SU-DHL-6 (cell line): ENCODE data around the gene SMARCD3.

Experiments used
- H2AFZ ChIP-seq: fragments of 200-600 bp; sonication (generic); 2 replicates; pipeline ENCODE4 v1.6.1; 2014; ENCODE audit warnings: low read depth, mild to moderate bottlenecking, moderate library complexity, mixed read lengths, antibody characterized with exemption, low read length; ENCODE audit not compliant: severe bottlenecking
- H3F3A ChIP-seq: fragments of 200-600 bp; shearing (Covaris generic); 2 replicates; pipeline ENCODE4 v1.6.0; 2016; ENCODE audit warnings: antibody characterized with exemption, mild to moderate bottlenecking; ENCODE audit not compliant: insufficient read depth
- H3K27ac ChIP-seq: fragments of 200-600 bp; sonication (generic); 2 replicates; pipeline ENCODE4 v1.5.1; 2016; ENCODE audit warnings: low read depth, mild to moderate bottlenecking, low read length, moderate library complexity, mixed read lengths
- H3K27me3 ChIP-seq: fragments of 200-600 bp; sonication (generic), shearing (Covaris generic); 2 replicates; pipeline ENCODE4 v1.6.0; 2014; ENCODE audit warnings: mild to moderate bottlenecking, low read length
- H3K36me3 ChIP-seq: fragments of 200-600 bp; sonication (generic); 2 replicates; pipeline ENCODE4 v1.6.1; 2014; ENCODE audit warnings: mild to moderate bottlenecking, low read length, mixed read lengths
- H3K4me2 ChIP-seq: fragments of 300-600, 200-600 bp; shearing (Covaris generic), sonication (generic); 2 replicates; pipeline ENCODE4 v1.6.0; 2014; ENCODE audit warnings: low read length, low read depth, mild to moderate bottlenecking; ENCODE audit not compliant: poor library complexity, severe bottlenecking
- H3K4me3 ChIP-seq: fragments of 200-600 bp; sonication (generic); 2 replicates; pipeline ENCODE4 v1.5.1; 2014; ENCODE audit warnings: antibody characterized with exemption, low read length, mild to moderate bottlenecking, mixed read lengths; ENCODE audit not compliant: insufficient read depth, poor library complexity, severe bottlenecking
- H3K79me2 ChIP-seq: fragments of 200-600 bp; sonication (generic); 2 replicates; pipeline ENCODE4 v1.6.1; 2014; ENCODE audit warnings: mild to moderate bottlenecking, low read length, moderate library complexity; ENCODE audit not compliant: insufficient read depth
- H3K9ac ChIP-seq: fragments of 200-600 bp; sonication (generic); 2 replicates; pipeline ENCODE4 v1.7.0; 2014; ENCODE audit warnings: mild to moderate bottlenecking, low read length
- H3K9me2 ChIP-seq: fragments of 200-600 bp; sonication (generic); replicated peaks from 2 replicates; pipeline ENCODE4 v1.6.1; 2014; ENCODE audit warnings: low read length; ENCODE audit not compliant: insufficient read depth
- H3K9me3 ChIP-seq: fragments of 200-600 bp; sonication (generic); 2 replicates; pipeline ENCODE4 v1.6.1; 2014; ENCODE audit warnings: low read length, mixed read lengths; ENCODE audit not compliant: insufficient read depth
- H4K20me1 ChIP-seq: fragments of 200-600 bp; sonication (generic); 2 replicates; pipeline ENCODE4 v1.6.1; 2014; ENCODE audit warnings: low read depth, mild to moderate bottlenecking, antibody characterized with exemption, low read length, moderate library complexity, mixed read lengths
- CTCF ChIP-seq: fragments of 200-600 bp; sonication (generic); IDR thresholded peaks from one replicate; pipeline ENCODE4 v1.5.1; 2017; ENCODE audit warnings: antibody characterized with exemption, mild to moderate bottlenecking, low read length, moderate library complexity; ENCODE audit not compliant: insufficient read depth, poor library complexity, severe bottlenecking
- EZH2phosphoT487 ChIP-seq: fragments of 200-600 bp; sonication (generic), shearing (Covaris generic); conservative IDR thresholded peaks from 2 replicates; pipeline ENCODE4 v1.6.1; 2018; ENCODE audit warnings: mild to moderate bottlenecking, antibody characterized with exemption, low read length, moderate library complexity, mixed read lengths

Gene SMARCD3

GRCh38 chr7:151192002-151192539 lies 56.4 kb downstream of the SMARCD3 start:
- H3K4me2 ChIP-seq, result no peak overlapping the region
- no peaks in the 10 kb centered on the region for H4K20me1 ChIP-seq
- H3K9ac ChIP-seq, result no peak overlapping the region
- no peaks in the 10 kb centered on the region for H3K9me3 ChIP-seq
- no peaks in the 10 kb centered on the region for H3K79me2 ChIP-seq
- no peaks in the 10 kb centered on the region for H3K9me2 ChIP-seq
- H2AFZ ChIP-seq, result no peak overlapping the region
- no peak for TF ChIP-seq CTCF
- TF ChIP-seq EZH2phosphoT487, result no peak
- no peaks in the 10 kb centered on the region for H3F3A ChIP-seq
- H3K4me3 ChIP-seq, result no peak overlapping the region
- no peaks in the 10 kb centered on the region for H3K27me3 ChIP-seq
- no peak overlapping the region for H3K27ac ChIP-seq
- no peaks in the 10 kb centered on the region for H3K36me3 ChIP-seq

- Histone ChIP-seq H3K79me2 (no peaks in the 10 kb centered on the region), H3K36me3 (no peaks in the 10 kb centered on the region), H3K4me2 (no peak overlapping the region), H3F3A (no peaks in the 10 kb centered on the region), H3K27me3 (no peaks in the 10 kb centered on the region), H3K27ac (no peak overlapping the region), H3K4me3 (no peak overlapping the region), H4K20me1 (no peaks in the 10 kb centered on the region), H2AFZ (no peak overlapping the region), H3K9ac (no peak overlapping the region), H3K9me2 (no peaks in the 10 kb centered on the region), H3K9me3 (no peaks in the 10 kb centered on the region)
- TF ChIP-seq CTCF (no peak), EZH2phosphoT487 (no peak)
Measured at GRCh38 chr7:151191544-151191943, 57.0 kb downstream of the SMARCD3 start.

- H3K4me2 ChIP-seq, result no peak overlapping the region
- no peaks in the 10 kb centered on the region for H3K27me3 ChIP-seq
- no peaks in the 10 kb centered on the region for H3K9me2 ChIP-seq
- H3K4me3 ChIP-seq, result no peak overlapping the region
- H3K9me3 ChIP-seq, result no peaks in the 10 kb centered on the region
- H3F3A ChIP-seq, result no peaks in the 10 kb centered on the region
- no peak overlapping the region for H3K9ac ChIP-seq
- no peaks in the 10 kb centered on the region for H3K36me3 ChIP-seq
- TF ChIP-seq CTCF (no peak), EZH2phosphoT487 (no peak)
- no peak overlapping the region for H3K27ac ChIP-seq
- H3K79me2 ChIP-seq, result no peaks in the 10 kb centered on the region
- no peaks in the 10 kb centered on the region for H4K20me1 ChIP-seq
- no peak overlapping the region for H2AFZ ChIP-seq
Measured at GRCh38 chr7:151189038-151189437, 59.5 kb downstream of the SMARCD3 start.
